IMR-90 (cell line): ENCODE measurements around the gene TMEM121B. TPM values are rescaled to one million over a fixed set of nuclear protein-coding genes. Genes with fewer than 3 reads are reported as not detected.

Experiments
- ATAC-seq: fragments of 200-7000 bp; cut with Tn5 transposase; 2 replicates; pipeline ENCODE4 v1.9.1; 2020; ENCODE audit warnings: low read depth, mild to moderate bottlenecking, moderate library complexity
- BruUV-seq: library from RNA; stranded (reverse); fragments of 400-500 nt; replicated peaks from 2 replicates; lab custom pipeline; 2021; lab: Mats Ljungman, UMichigan
- CTCF ChIA-PET: fragments of 300-600 bp; formaldehyde crosslinking; extraction: SDS; loops from one replicate; lab custom pipeline; 2021; ENCODE audit warnings: antibody characterized with exemption; lab: Yijun Ruan, JAX
- POLR2A ChIA-PET: fragments of 300-600 bp; sonication (Branson Sonifier 250); formaldehyde crosslinking; loops from one replicate; lab custom pipeline; 2022; ENCODE audit warnings: antibody characterized with exemption; ENCODE audit not compliant: unreplicated experiment; lab: Charles Lee
- DNase-seq: peaks from one replicate; pipeline ENCODE4 v3.0.0; 2013
- H2AFZ ChIP-seq: replicated peaks from 2 replicates; pipeline ENCODE3; 2013; ENCODE audit warnings: low read length, mild to moderate bottlenecking; ENCODE audit not compliant: poor library complexity
- H2AK5ac ChIP-seq: 2 replicates; pipeline ENCODE4 v1.6.1; 2013; ENCODE audit warnings: low read depth, low read length, inconsistent platforms
- H2AK9ac ChIP-seq: replicated peaks from 2 replicates; pipeline ENCODE3; 2013; ENCODE audit warnings: mild to moderate bottlenecking, low read depth, low read length, moderate library complexity; ENCODE audit not compliant: poor library complexity
- H2BK120ac ChIP-seq: 2 replicates; pipeline ENCODE4 v1.6.1; 2013; ENCODE audit warnings: low read depth, low read length, inconsistent platforms
- H2BK15ac ChIP-seq: 3 replicates; pipeline ENCODE4 v1.6.1; 2013; ENCODE audit warnings: low read depth, low read length, inconsistent platforms
- H2BK20ac ChIP-seq: 2 replicates; pipeline ENCODE4 v1.6.1; 2013; ENCODE audit warnings: low read depth, mild to moderate bottlenecking, inconsistent platforms, low read length, moderate library complexity
- H2BK5ac ChIP-seq: 2 replicates; pipeline ENCODE4 v1.6.1; 2013; ENCODE audit warnings: mild to moderate bottlenecking, low read depth, low read length, inconsistent platforms; ENCODE audit not compliant: poor library complexity, severe bottlenecking
- H3K14ac ChIP-seq: replicated peaks from 2 replicates; pipeline ENCODE4 v1.6.1; 2013; ENCODE audit warnings: low read depth, low read length, inconsistent platforms
- H3K18ac ChIP-seq: 2 replicates; pipeline ENCODE4 v1.6.1; 2013; ENCODE audit warnings: low read depth, low read length, control low read depth
- H3K23ac ChIP-seq: 2 replicates; pipeline ENCODE4 v1.6.1; 2013; ENCODE audit warnings: low read depth, low read length, inconsistent platforms
- H3K27ac ChIP-seq: 2 replicates; pipeline ENCODE4 v1.5.1; 2013; ENCODE audit warnings: mild to moderate bottlenecking, control low read depth, low read length; ENCODE audit not compliant: insufficient read depth
- H3K27me3 ChIP-seq: 2 replicates; pipeline ENCODE4 v1.6.1; 2013; ENCODE audit warnings: low read length; ENCODE audit not compliant: control insufficient read depth, insufficient read depth
- H3K36me3 ChIP-seq: 2 replicates; pipeline ENCODE4 v1.6.1; 2013; ENCODE audit warnings: low read length, mixed read lengths; ENCODE audit not compliant: control insufficient read depth, insufficient read depth
- H3K4ac ChIP-seq: 2 replicates; pipeline ENCODE4 v1.6.1; 2013; ENCODE audit warnings: low read depth, low read length, inconsistent platforms
- H3K4me1 ChIP-seq: 2 replicates; pipeline ENCODE4 v1.6.1; 2013; ENCODE audit warnings: low read length, mixed read lengths; ENCODE audit not compliant: control insufficient read depth, insufficient read depth
- H3K4me2 ChIP-seq: 2 replicates; pipeline ENCODE4 v1.6.1; 2013; ENCODE audit warnings: low read depth, mild to moderate bottlenecking, control low read depth, low read length, moderate library complexity
- H3K4me3 ChIP-seq: 2 replicates; pipeline ENCODE4 v1.5.1; 2013; ENCODE audit warnings: low read depth, mild to moderate bottlenecking, control low read depth, low read length, moderate library complexity; ENCODE audit not compliant: insufficient read depth
- H3K56ac ChIP-seq: 2 replicates; pipeline ENCODE4 v1.6.1; 2013; ENCODE audit warnings: low read length, inconsistent platforms; ENCODE audit not compliant: insufficient read depth; ENCODE audit errors: extremely low read depth
- H3K79me1 ChIP-seq, 2 experiments: 2 replicates each; pipeline ENCODE4 v1.6.1; 2013; ENCODE audit warnings: low read length in 2 of 2, inconsistent platforms in 1 of 2, low read depth in 1 of 2
- H3K9ac ChIP-seq: 2 replicates; pipeline ENCODE4 v1.6.1; 2013; ENCODE audit warnings: low read depth, low read length, control low read depth
- H3K9me1 ChIP-seq: 2 replicates; pipeline ENCODE4 v1.6.1; 2013; ENCODE audit warnings: low read length, inconsistent platforms; ENCODE audit not compliant: insufficient read depth
- H3K9me3 ChIP-seq: 2 replicates; pipeline ENCODE4 v1.6.1; 2013; ENCODE audit warnings: low read length; ENCODE audit not compliant: control insufficient read depth, insufficient read depth
- H4K20me1 ChIP-seq: 2 replicates; pipeline ENCODE4 v1.6.1; 2013; ENCODE audit warnings: low read length, inconsistent platforms; ENCODE audit not compliant: insufficient read depth
- H4K5ac ChIP-seq: 2 replicates; pipeline ENCODE4 v1.6.1; 2013; ENCODE audit warnings: mild to moderate bottlenecking, low read depth, low read length, control low read depth
- H4K8ac ChIP-seq, 2 experiments: 2 replicates each; pipeline ENCODE4 v1.6.1; 2013; ENCODE audit warnings: low read depth in 2 of 2, low read length in 2 of 2, control low read depth in 1 of 2, inconsistent platforms in 1 of 2
- H4K91ac ChIP-seq: 2 replicates; pipeline ENCODE4 v1.6.1; 2013; ENCODE audit warnings: low read depth, low read length, inconsistent platforms; ENCODE audit not compliant: insufficient read depth
- BHLHE40 ChIP-seq: fragments of 150-350 bp; IDR thresholded peaks from 2 replicates; pipeline ENCODE4 v1.6.1; 2016; ENCODE audit warnings: mild to moderate bottlenecking, low read depth, low read length
- CHD1 ChIP-seq: IDR thresholded peaks from 2 replicates; pipeline ENCODE4 v1.6.1; 2012; ENCODE audit warnings: low read depth, low read length, improper control_type of control experiment
- CTCF ChIP-seq: conservative IDR thresholded peaks from 2 replicates; pipeline ENCODE4 v1.5.1; 2012; ENCODE audit warnings: mild to moderate bottlenecking, low read depth, low read length, improper control_type of control experiment
- FOS ChIP-seq: fragments of 150-350 bp; IDR thresholded peaks from 2 replicates; pipeline ENCODE4 v1.6.1; 2016; ENCODE audit warnings: low read depth, low read length
- MAFK ChIP-seq: IDR thresholded peaks from 2 replicates; pipeline ENCODE4 v1.6.1; 2012; ENCODE audit warnings: low read depth, low read length, improper control_type of control experiment
- MAZ ChIP-seq: IDR thresholded peaks from 2 replicates; pipeline ENCODE4 v1.6.1; 2012; ENCODE audit warnings: low read depth, mild to moderate bottlenecking, low read length, improper control_type of control experiment, moderate library complexity, borderline replicate concordance
- NFE2L2 ChIP-seq: fragments of 150-350 bp; IDR thresholded peaks from 2 replicates; pipeline ENCODE4 v1.6.1; 2016; ENCODE audit warnings: low read depth, mild to moderate bottlenecking, low read length
- POLR2A ChIP-seq: IDR thresholded peaks from 2 replicates; pipeline ENCODE4 v1.6.1; 2012; ENCODE audit warnings: mild to moderate bottlenecking, low read depth, low read length
- RAD21 ChIP-seq: IDR thresholded peaks from 2 replicates; pipeline ENCODE4 v1.6.1; 2012; ENCODE audit warnings: low read length, improper control_type of control experiment
- RCOR1 ChIP-seq: IDR thresholded peaks from 2 replicates; pipeline ENCODE4 v1.6.1; 2012; ENCODE audit warnings: mild to moderate bottlenecking, low read length, improper control_type of control experiment; ENCODE audit not compliant: insufficient replicate concordance
- RFX5 ChIP-seq: IDR thresholded peaks from 2 replicates; pipeline ENCODE4 v1.8.0; 2012; ENCODE audit warnings: low read depth, mild to moderate bottlenecking, low read length, moderate library complexity
- SMC3 ChIP-seq: fragments of 150-350 bp; IDR thresholded peaks from 2 replicates; pipeline ENCODE4 v1.6.1; 2016; ENCODE audit warnings: low read depth, mild to moderate bottlenecking, antibody characterized with exemption, low read length, moderate library complexity
- WGBS, 2 experiments: methylation state at CpG; one replicate each; pipeline versions ENCODE4 v1.1.5 to v1.1.7; 2013; ENCODE audit warnings: missing lambda C conversion rate in 2 of 2; ENCODE audit not compliant: insufficient read length in 1 of 2; ENCODE audit errors: extremely low coverage in 2 of 2; 5-methylcytosine and 5-hydroxymethylcytosine counted together
- dilution Hi-C: fragments of 300-500 bp; cut with HindIII; formaldehyde crosslinking; loops from one replicate; pipeline ENCODE4 v1.14.3; 2018; ENCODE audit warnings: low sequenced_read_pairs; ENCODE audit not compliant: unreplicated experiment
- in situ Hi-C: fragments of 300-500 bp; cut with MboI; formaldehyde crosslinking; loops from 3 replicates; pipeline ENCODE4 v1.14.3; 2019; ENCODE audit warnings: low sequenced_read_pairs, inconsistent platforms, mixed read lengths
- intact Hi-C: fragments of 100-400 bp; cut with micrococcal nuclease; formaldehyde crosslinking; loops from 2 replicates; pipeline ENCODE4 v1.10.0; 2022
- polyA plus RNA-seq, 3 experiments: library from polyadenylated mRNA; depleted of rRNA; stranded (reverse); fragments of >200 nt; gene quantifications; 2 replicates each; pipeline ENCODE4 v1.2.3, GENCODE V29; 2012; ENCODE audit warnings: low replicate concordance in 1 of 3
- total RNA-seq: library from RNA; depleted of rRNA; stranded (reverse); fragments of >200 nt; gene quantifications from 2 replicates; pipeline ENCODE4 v1.2.3, GENCODE V29; 2012
- TF ChIP-seq, protein P1 (sequence below): fragments of 150-350 bp; IDR thresholded peaks from 2 replicates; pipeline ENCODE4 v1.6.1; 2016; ENCODE audit warnings: low read depth, mild to moderate bottlenecking, low read length, moderate library complexity, borderline replicate concordance
- TF ChIP-seq, protein P2 (sequence below): fragments of 150-350 bp; IDR thresholded peaks from 2 replicates; pipeline ENCODE4 v1.6.1; 2017; ENCODE audit warnings: mild to moderate bottlenecking, antibody characterized with exemption, low read length, low read depth

Gene TMEM121B
- total and polyA plus RNA-seq, 2 of the 4 experiments (the other 2 are of a cell fraction), result under 0.01 to 0.29 TPM

- Histone ChIP-seq H3K4me1 (no peaks in the 10 kb centered on the region), H3K4me2 (no peak overlapping the region), H3K36me3 (peaks cover 30% of the 10 kb centered on the region), H4K5ac (no peak overlapping the region), H3K18ac (no peak overlapping the region), H2BK15ac (no peak overlapping the region), H3K14ac (no peak overlapping the region), H3K4me3 (no peak overlapping the region), H2BK5ac (no peak overlapping the region), H3K9me3 (no peaks in the 10 kb centered on the region), H2BK120ac (no peak overlapping the region), H3K56ac (no peak overlapping the region), H3K27me3 (no peaks in the 10 kb centered on the region), H3K23ac (no peak overlapping the region), H2AFZ (no peak overlapping the region), H3K4ac (no peak overlapping the region), H2AK9ac (no peak overlapping the region), H3K79me1 (no peaks in the 10 kb centered on the region), H4K20me1 (no peaks in the 10 kb centered on the region), H3K9ac (no peak overlapping the region), H2AK5ac (no peak overlapping the region), H3K9me1 (no peaks in the 10 kb centered on the region), H2BK20ac (no peak overlapping the region), H4K91ac (no peak overlapping the region), H4K8ac (no peak overlapping the region), H3K27ac (no peak overlapping the region)
- ChIA-PET POLR2A (no interaction called here), CTCF (no interaction called here)
- ATAC-seq (no peak), DNase-seq (no peak)
- no TSS peak for BruUV-seq
- in situ Hi-C loops (no loop called here), intact Hi-C loops (no loop called here), dilution Hi-C loops (no loop called here)
- WGBS, 2 experiments, result 81% methylated on average over 5 of the region's 13 CpGs; no CpG with 5 or more reads in 1 of the 2 experiments
- no peak for TF ChIP-seq POLR2A
- no peak for TF ChIP-seq MAZ
- TF ChIP-seq RFX5, result no peak
- TF ChIP-seq FOS, result no peak
- TF ChIP-seq, protein P1, sequence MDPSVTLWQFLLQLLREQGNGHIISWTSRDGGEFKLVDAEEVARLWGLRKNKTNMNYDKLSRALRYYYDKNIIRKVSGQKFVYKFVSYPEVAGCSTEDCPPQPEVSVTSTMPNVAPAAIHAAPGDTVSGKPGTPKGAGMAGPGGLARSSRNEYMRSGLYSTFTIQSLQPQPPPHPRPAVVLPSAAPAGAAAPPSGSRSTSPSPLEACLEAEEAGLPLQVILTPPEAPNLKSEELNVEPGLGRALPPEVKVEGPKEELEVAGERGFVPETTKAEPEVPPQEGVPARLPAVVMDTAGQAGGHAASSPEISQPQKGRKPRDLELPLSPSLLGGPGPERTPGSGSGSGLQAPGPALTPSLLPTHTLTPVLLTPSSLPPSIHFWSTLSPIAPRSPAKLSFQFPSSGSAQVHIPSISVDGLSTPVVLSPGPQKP, result no peak
- TF ChIP-seq, protein P2, sequence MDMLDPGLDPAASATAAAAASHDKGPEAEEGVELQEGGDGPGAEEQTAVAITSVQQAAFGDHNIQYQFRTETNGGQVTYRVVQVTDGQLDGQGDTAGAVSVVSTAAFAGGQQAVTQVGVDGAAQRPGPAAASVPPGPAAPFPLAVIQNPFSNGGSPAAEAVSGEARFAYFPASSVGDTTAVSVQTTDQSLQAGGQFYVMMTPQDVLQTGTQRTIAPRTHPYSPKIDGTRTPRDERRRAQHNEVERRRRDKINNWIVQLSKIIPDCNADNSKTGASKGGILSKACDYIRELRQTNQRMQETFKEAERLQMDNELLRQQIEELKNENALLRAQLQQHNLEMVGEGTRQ, result no peak
- no peak for TF ChIP-seq RCOR1
- TF ChIP-seq CHD1, result no peak
- TF ChIP-seq NFE2L2, result no peak
- TF ChIP-seq CTCF, result no peak
- TF ChIP-seq BHLHE40, result no peak
- no peak for TF ChIP-seq SMC3
- TF ChIP-seq RAD21, result no peak
- no peak for TF ChIP-seq MAFK
Observed at GRCh38 chr22:17110791-17111550, 10.2 kb downstream of the TMEM121B start.
